Right lobe of liver (tissue), 4 donors: ENCODE results near the gene TNFRSF14.

Experiments used
- CTCF ChIP-seq, 4 donors: fragments of 200-600 bp in 3 of 4; fragments of 450-650 bp in 1 of 4; IDR thresholded peaks; one replicate each; pipeline versions ENCODE4 v1.5.1 to v1.8.0; 2016 to 2022; ENCODE audit warnings: antibody characterized with exemption in 4 of 4, mild to moderate bottlenecking in 2 of 4
- POLR2A ChIP-seq: fragments of 450-650 bp; IDR thresholded peaks from one replicate; pipeline ENCODE4 v1.6.1; 2017; ENCODE audit warnings: antibody characterized with exemption, mild to moderate bottlenecking
- donor health status: DM: no; HTN: no; CAD: no.
- donor health status: DM: no; HTN: no; CAD: no.
- donor health status: DM: no; HTN: yes; CAD: no.

GRCh38 chr1:2537784-2538115 lies 18.4 kb upstream of the TNFRSF14 start:
- TF ChIP-seq POLR2A (no peak), CTCF (IDR thresholded peaks at IDR 0.05) (no peak)
